Trophoblast cell (in vitro differentiated cells and primary cell): Measurements from ENCODE around the gene RPTOR.

ENCODE experiments used
- DNase-seq, 2 donors: peaks; one replicate each; pipeline ENCODE4 v3.0.0-alpha.2; 2016
- H2AFZ ChIP-seq: 2 replicates; pipeline ENCODE4 v1.6.1; 2013; ENCODE audit warnings: low read length, moderate library complexity, mild to moderate bottlenecking; ENCODE audit not compliant: insufficient read depth, poor library complexity
- H2AK5ac ChIP-seq: 2 replicates; pipeline ENCODE4 v1.6.1; 2013; ENCODE audit warnings: mild to moderate bottlenecking, low read length
- H2BK120ac ChIP-seq: 2 replicates; pipeline ENCODE4 v1.6.1; 2013; ENCODE audit warnings: low read length, mild to moderate bottlenecking, moderate library complexity; ENCODE audit not compliant: insufficient read depth, poor library complexity
- H2BK12ac ChIP-seq: 2 replicates; pipeline ENCODE4 v1.6.1; 2013; ENCODE audit warnings: mild to moderate bottlenecking, low read length, moderate library complexity
- H2BK5ac ChIP-seq: 2 replicates; pipeline ENCODE4 v1.6.1; 2013; ENCODE audit warnings: low read length, low read depth, moderate library complexity, mild to moderate bottlenecking; ENCODE audit not compliant: poor library complexity
- H3K14ac ChIP-seq: 2 replicates; pipeline ENCODE4 v1.6.1; 2013; ENCODE audit warnings: mild to moderate bottlenecking, low read length
- H3K18ac ChIP-seq: 2 replicates; pipeline ENCODE4 v1.6.1; 2013; ENCODE audit warnings: mild to moderate bottlenecking, low read length
- H3K23ac ChIP-seq: 2 replicates; pipeline ENCODE4 v1.6.1; 2013; ENCODE audit warnings: low read length
- H3K27ac ChIP-seq: 2 replicates; pipeline ENCODE4 v1.5.1; 2013; ENCODE audit warnings: low read depth, mild to moderate bottlenecking, inconsistent platforms, low read length, moderate library complexity
- H3K27me3 ChIP-seq: 2 replicates; pipeline ENCODE4 v1.6.1; 2013; ENCODE audit warnings: inconsistent platforms, mild to moderate bottlenecking, low read length, moderate library complexity; ENCODE audit not compliant: insufficient read depth
- H3K36me3 ChIP-seq, 2 experiments: 1 replicate in 1 of 2; 2 replicates in 1 of 2; pipeline ENCODE4 v1.6.1; 2013; ENCODE audit warnings: low read length in 2 of 2, mild to moderate bottlenecking in 2 of 2, moderate library complexity in 1 of 2; ENCODE audit not compliant: insufficient read depth in 2 of 2, control insufficient read depth in 1 of 2
- H3K4ac ChIP-seq: 2 replicates; pipeline ENCODE4 v1.6.1; 2013; ENCODE audit warnings: low read depth, mild to moderate bottlenecking, low read length, moderate library complexity
- H3K4me1 ChIP-seq, 2 experiments: 1 replicate in 1 of 2; 2 replicates in 1 of 2; pipeline ENCODE4 v1.6.1; 2013; ENCODE audit warnings: low read length in 2 of 2, mild to moderate bottlenecking in 2 of 2, moderate library complexity in 1 of 2; ENCODE audit not compliant: insufficient read depth in 2 of 2, control insufficient read depth in 1 of 2
- H3K4me2 ChIP-seq: 2 replicates; pipeline ENCODE4 v1.6.1; 2013; ENCODE audit warnings: inconsistent platforms, mild to moderate bottlenecking, low read length, moderate library complexity
- H3K4me3 ChIP-seq: 2 replicates; pipeline ENCODE4 v1.5.1; 2013; ENCODE audit warnings: mild to moderate bottlenecking, low read depth, low read length, inconsistent platforms
- H3K79me1 ChIP-seq: one replicate; pipeline ENCODE4 v1.6.1; 2013; ENCODE audit warnings: low read length
- H3K79me2 ChIP-seq: 2 replicates; pipeline ENCODE4 v1.6.1; 2013; ENCODE audit warnings: low read length, mild to moderate bottlenecking; ENCODE audit not compliant: control insufficient read depth, insufficient read depth, poor library complexity
- H3K9ac ChIP-seq: 2 replicates; pipeline ENCODE4 v1.6.1; 2013; ENCODE audit warnings: mild to moderate bottlenecking, low read length
- H3K9me3 ChIP-seq: 2 replicates; pipeline ENCODE4 v1.6.1; 2013; ENCODE audit warnings: low read depth, mild to moderate bottlenecking, control low read depth, inconsistent platforms, low read length; ENCODE audit not compliant: insufficient read depth
- H4K12ac ChIP-seq: 2 replicates; pipeline ENCODE4 v1.6.1; 2013; ENCODE audit warnings: low read depth, mild to moderate bottlenecking, low read length, moderate library complexity
- H4K8ac ChIP-seq: 2 replicates; pipeline ENCODE4 v1.6.1; 2013; ENCODE audit warnings: low read depth, mild to moderate bottlenecking, low read length, moderate library complexity
- H4K91ac ChIP-seq: one replicate; pipeline ENCODE4 v1.6.1; 2013; ENCODE audit warnings: low read depth, mild to moderate bottlenecking, low read length, moderate library complexity
- WGBS: extraction: QIAGEN DNeasy Blood & Tissue Kit; methylation state at CpG from one replicate; pipeline ENCODE4 v1.1.7; 2013; ENCODE audit warnings: missing lambda C conversion rate; ENCODE audit not compliant: insufficient read length, insufficient coverage; ENCODE audit errors: extremely low coverage; 5-methylcytosine and 5-hydroxymethylcytosine counted together

RPTOR gene

DNA sequence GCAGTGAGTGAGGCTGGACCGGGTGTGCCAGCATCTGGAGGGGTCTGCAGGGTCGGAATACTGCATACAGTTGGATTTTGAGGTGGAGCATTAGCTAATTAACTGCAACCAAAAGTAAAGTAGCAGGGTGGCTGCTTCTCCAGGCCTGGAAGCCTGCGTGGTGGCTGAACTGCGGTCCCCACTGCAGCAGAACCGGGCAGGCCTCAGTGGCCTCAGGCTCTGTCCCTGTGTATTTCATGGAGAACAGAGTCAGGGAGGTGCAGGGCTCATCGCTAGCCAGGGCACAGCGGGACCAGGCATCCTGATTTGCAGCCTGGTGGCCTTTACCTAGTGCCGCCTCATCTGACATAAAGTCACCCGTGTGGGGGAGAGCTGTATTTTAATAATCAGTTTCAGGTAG lies 131.9 kb downstream of the RPTOR start:
- peaks cover 2% of the 10 kb centered on the region for H3K79me1 ChIP-seq
- no peak overlapping the region for H2BK12ac ChIP-seq
- no peak overlapping the region for H4K8ac ChIP-seq
- H3K36me3 ChIP-seq: no peaks in the 10 kb centered on the region
- no peaks in the 10 kb centered on the region for H3K27me3 ChIP-seq
- no peak overlapping the region for H4K91ac ChIP-seq
- H3K4ac ChIP-seq: no peak overlapping the region
- H2BK5ac ChIP-seq: no peak overlapping the region
- no peak overlapping the region for H3K4me2 ChIP-seq
- H3K4me3 ChIP-seq: no peak overlapping the region
- H3K18ac ChIP-seq: no peak overlapping the region
- H2BK120ac ChIP-seq: no peak overlapping the region
- DNase-seq: no peak
- H2AFZ ChIP-seq: no peak overlapping the region
- H4K12ac ChIP-seq: no peak overlapping the region
- no peaks in the 10 kb centered on the region for H3K79me2 ChIP-seq
- no peak overlapping the region for H3K27ac ChIP-seq
- H3K9me3 ChIP-seq: no peaks in the 10 kb centered on the region
- WGBS: no CpG with 5 or more reads among the region's 9 CpGs
- H3K9ac ChIP-seq: no peak overlapping the region
- H2AK5ac ChIP-seq: no peak overlapping the region
- H3K14ac ChIP-seq: no peak overlapping the region
- no peak overlapping the region for H3K23ac ChIP-seq
- peaks cover 14 to 16% of the 10 kb centered on the region in 2 experiments for H3K4me1 ChIP-seq

DNA sequence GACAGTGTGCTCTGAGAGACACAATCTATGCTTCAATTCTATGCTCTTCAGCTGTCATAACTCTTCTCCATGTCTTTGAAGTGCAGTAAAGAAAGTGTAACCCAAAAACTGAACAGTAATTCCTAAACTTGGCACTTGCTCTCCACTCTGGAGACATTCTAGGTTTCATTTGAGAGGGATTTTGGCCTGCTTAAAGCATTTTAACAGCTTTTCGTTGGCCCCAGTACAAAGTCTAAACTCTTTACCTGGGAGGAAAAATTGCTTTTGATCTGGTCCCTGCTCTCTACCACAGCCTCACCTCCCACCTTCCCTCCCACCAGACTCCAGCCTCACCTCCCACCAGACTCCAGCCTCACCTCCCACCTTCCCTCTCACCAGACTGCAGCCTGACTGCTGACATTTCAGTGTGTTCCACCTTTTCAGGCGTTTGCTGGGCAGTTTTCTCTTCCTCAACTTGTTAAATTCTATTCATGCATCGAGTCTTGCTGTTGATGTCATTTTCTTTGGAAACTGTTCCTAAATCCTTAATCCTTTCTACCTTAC lies 132.6 kb downstream of the RPTOR start:
- Histone ChIP-seq H3K4me1 (peaks cover 14 to 16% of the 10 kb centered on the region in 2 experiments), H3K4me3 (no peak overlapping the region), H3K4me2 (no peak overlapping the region), H2AFZ (no peak overlapping the region), H2BK5ac (no peak overlapping the region), H2BK120ac (no peak overlapping the region), H3K79me2 (no peaks in the 10 kb centered on the region), H3K14ac (no peak overlapping the region), H3K23ac (no peak overlapping the region), H3K27me3 (no peaks in the 10 kb centered on the region), H3K79me1 (peaks cover 2% of the 10 kb centered on the region), H3K9me3 (no peaks in the 10 kb centered on the region), H4K12ac (no peak overlapping the region), H3K27ac (no peak overlapping the region), H3K18ac (no peak overlapping the region), H3K4ac (no peak overlapping the region), H3K36me3 (no peaks in the 10 kb centered on the region), H2BK12ac (no peak overlapping the region), H2AK5ac (no peak overlapping the region), H3K9ac (no peak overlapping the region), H4K91ac (no peak overlapping the region), H4K8ac (no peak overlapping the region)
- no CpG with 5 or more reads among the region's 3 CpGs for WGBS
- DNase-seq: no peak

DNA sequence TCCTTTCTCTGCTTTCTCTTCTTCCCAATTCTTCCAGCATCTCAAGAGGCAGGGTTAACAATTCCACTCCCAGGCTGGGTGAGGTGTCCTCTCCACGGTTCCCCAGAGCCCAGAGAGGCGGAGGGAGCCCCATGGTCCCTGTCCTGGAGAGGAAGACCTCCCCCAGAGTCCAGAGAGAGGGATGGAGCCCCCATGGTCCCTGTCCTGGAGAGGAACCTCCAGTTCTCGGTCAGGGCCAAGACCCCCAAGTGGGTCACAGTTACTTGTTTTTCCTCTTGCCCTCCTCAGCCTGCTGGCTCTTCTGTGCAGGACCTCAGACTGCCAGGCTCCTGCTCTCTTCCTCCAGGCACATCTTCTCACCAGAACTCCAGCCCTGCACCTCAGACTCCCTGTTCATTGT lies 135.2 kb downstream of the RPTOR start:
- Histone ChIP-seq H3K4me1 (peaks cover 11 to 12% of the 10 kb centered on the region in 2 experiments), H3K36me3 (peaks cover 0 to 2% of the 10 kb centered on the region in 2 experiments), H4K91ac (no peak overlapping the region), H3K23ac (no peak overlapping the region), H3K9me3 (no peaks in the 10 kb centered on the region), H4K12ac (no peak overlapping the region), H2BK12ac (no peak overlapping the region), H4K8ac (no peak overlapping the region), H3K27ac (no peak overlapping the region), H3K18ac (no peak overlapping the region), H2AK5ac (no peak overlapping the region), H3K4me3 (no peak overlapping the region), H3K4me2 (no peak overlapping the region), H3K79me1 (no peaks in the 10 kb centered on the region), H3K27me3 (no peaks in the 10 kb centered on the region), H2BK5ac (no peak overlapping the region), H3K14ac (no peak overlapping the region), H2BK120ac (no peak overlapping the region), H3K9ac (no peak overlapping the region), H2AFZ (no peak overlapping the region), H3K4ac (peak overlapping the region; percentile 28), H3K79me2 (no peaks in the 10 kb centered on the region)
- no peak for DNase-seq
- WGBS: no CpG with 5 or more reads among the region's 3 CpGs

DNA sequence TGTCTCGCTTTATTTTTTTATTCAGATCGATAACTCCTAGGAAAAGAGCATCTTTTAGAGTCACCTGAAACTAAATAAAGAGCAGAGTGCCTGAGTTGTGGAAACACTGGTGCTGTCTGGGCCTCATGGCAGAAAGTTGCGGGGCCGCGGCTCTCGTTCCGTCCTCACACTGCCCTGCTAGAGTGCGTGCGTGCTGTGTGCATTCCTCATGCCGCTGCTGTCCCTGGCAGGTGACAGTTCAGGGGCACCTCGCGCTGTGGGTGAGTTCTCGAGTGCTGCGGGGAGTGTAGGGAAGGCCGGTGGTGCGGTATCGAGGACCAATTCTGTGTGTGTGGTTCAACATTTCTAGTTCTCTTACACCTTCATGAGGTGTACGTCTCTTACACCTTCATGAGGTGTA lies 136.6 kb downstream of the RPTOR start:
- Histone ChIP-seq H3K27me3 (no peaks in the 10 kb centered on the region), H3K79me2 (no peaks in the 10 kb centered on the region), H3K9me3 (no peaks in the 10 kb centered on the region), H3K18ac (no peak overlapping the region), H3K9ac (no peak overlapping the region), H2AFZ (no peak overlapping the region), H2BK5ac (no peak overlapping the region), H3K79me1 (no peaks in the 10 kb centered on the region), H3K23ac (no peak overlapping the region), H2BK120ac (no peak overlapping the region), H3K4me2 (no peak overlapping the region), H3K4me3 (no peak overlapping the region), H3K14ac (no peak overlapping the region), H4K12ac (no peak overlapping the region), H4K91ac (no peak overlapping the region), H3K4ac (no peak overlapping the region), H2BK12ac (no peak overlapping the region), H3K4me1 (peaks cover 11 to 12% of the 10 kb centered on the region in 2 experiments), H2AK5ac (no peak overlapping the region), H3K27ac (no peak overlapping the region), H3K36me3 (peaks cover 0 to 2% of the 10 kb centered on the region in 2 experiments), H4K8ac (no peak overlapping the region)
- WGBS: no CpG with 5 or more reads among the region's 18 CpGs
- DNase-seq: no peak
